ENCODE data around the gene HERC2. TPM values are rescaled to one million over a fixed set of nuclear protein-coding genes. Genes with fewer than 3 reads are reported as not detected.
"Not testable (repeated sequence)": the region's sequence is repeated elsewhere in the genome, so short reads cannot be mapped to it uniquely, and the experiment has no call there.

The HERC2 gene
- total and polyA plus RNA-seq, 2 of the 8 experiments (the other 6 are each of a cell fraction or from before 2014, with no cell fraction given), result 83.0 to 88.7 TPM

DNA sequence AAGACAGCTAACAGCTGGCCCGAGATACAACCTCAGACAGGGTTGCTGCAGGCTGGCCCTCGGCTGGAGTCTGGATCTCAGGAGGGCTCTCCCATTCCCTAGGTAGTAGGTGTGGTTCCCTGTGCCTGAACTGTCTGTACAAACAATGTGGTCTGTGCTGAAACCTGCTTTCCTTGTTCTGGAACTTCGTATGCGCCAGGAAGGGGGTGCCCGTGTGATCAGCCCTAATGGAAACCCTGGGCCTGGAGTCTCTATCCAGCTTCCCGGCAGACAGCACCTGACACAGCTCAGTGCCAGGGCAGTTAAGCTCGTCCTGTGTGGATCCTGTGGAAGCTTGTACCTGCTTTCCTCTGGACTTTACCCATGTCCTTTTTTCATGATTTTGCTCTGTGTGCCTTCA lies 99.4 kb downstream of the HERC2 start:
- H3K4me3 ChIP-seq (ENCODE audit: extremely low read depth in 1 of 4, insufficient read depth in 2 of 4, low read depth in 3 of 4, low read length in 4 of 4); H3K4me1 ChIP-seq (replicated peaks in 1 of 4; ENCODE audit: control insufficient read depth in 3 of 4, insufficient read depth in 4 of 4, low read length in 3 of 4); H2BK12ac ChIP-seq (ENCODE audit: low read depth, low read length); H3K56ac ChIP-seq (replicated peaks; ENCODE audit: insufficient read length, low read depth, low read length); H3K4ac ChIP-seq (replicated peaks; ENCODE audit: insufficient read length, low read depth, low read length); H3K79me2 ChIP-seq (ENCODE audit: control insufficient read depth in 1 of 2, insufficient read depth in 2 of 2, low read length in 2 of 2); H2BK15ac ChIP-seq (ENCODE audit: low read length); FAIRE-seq; H3K9ac ChIP-seq (replicated peaks in 1 of 4; ENCODE audit: extremely low read depth in 1 of 4, low read depth in 3 of 4, low read length in 3 of 4); H4K91ac ChIP-seq (replicated peaks; ENCODE audit: insufficient read length, low read length); H2BK20ac ChIP-seq (ENCODE audit: low read length); H2AK5ac ChIP-seq (ENCODE audit: low read depth, low read length); H3K4me2 ChIP-seq (ENCODE audit: insufficient read depth in 1 of 2, low read depth in 2 of 2, low read length in 2 of 2); H3K23me2 ChIP-seq (ENCODE audit: low read depth, low read length); DNase-seq (ENCODE audit: low read depth in 1 of 2, low spot score in 2 of 2); H3K27me3 ChIP-seq (replicated peaks in 1 of 4; ENCODE audit: control insufficient read depth in 3 of 4, extremely low read depth in 1 of 4, insufficient read depth in 3 of 4, low read length in 3 of 4); H4K5ac ChIP-seq (ENCODE audit: insufficient read length, low read depth, low read length); CTCF ChIA-PET (ENCODE audit: partially characterized antibody); POLR2A ChIA-PET (ENCODE audit: partially characterized antibody); H3K18ac ChIP-seq (ENCODE audit: extremely low read depth, low read length); H4K8ac ChIP-seq (ENCODE audit: extremely low read depth, insufficient read depth, low read length); H2BK5ac ChIP-seq (ENCODE audit: low read depth, low read length); H3K23ac ChIP-seq (ENCODE audit: insufficient read length); H3K9me3 ChIP-seq (ENCODE audit: insufficient read depth in 2 of 2, low read depth in 1 of 2, low read length in 1 of 2); H3K79me1 ChIP-seq (ENCODE audit: low read depth, low read length); H3K14ac ChIP-seq (ENCODE audit: insufficient read length); H3K27ac ChIP-seq (ENCODE audit: low read depth, low read length); H4K20me1 ChIP-seq (replicated peaks in 1 of 2; ENCODE audit: control insufficient read depth in 1 of 2, insufficient read depth in 2 of 2, low read length in 2 of 2); H2AFZ ChIP-seq (ENCODE audit: low read length); H2BK120ac ChIP-seq (replicated peaks; ENCODE audit: low read depth, low read length): not testable (repeated sequence)
- peaks cover 7 to 30% (median 14%) of the 10 kb centered on the region in 4 experiments for H3K36me3 ChIP-seq (ENCODE audit: control insufficient read depth in 2 of 4, insufficient read depth in 4 of 4, low read length in 3 of 4)
- 89% methylated on average over 7 of the region's 7 CpGs; no CpG with 5 or more reads in 1 of the 2 experiments for WGBS, 2 experiments (ENCODE audit: extremely low coverage in 1 of 2, insufficient coverage in 1 of 2, insufficient read length in 1 of 2, insufficient replicate concordance in 2 of 2, low coverage in 1 of 2, low lambda C conversion rate in 2 of 2, missing lambda C conversion rate in 1 of 2)

DNA sequence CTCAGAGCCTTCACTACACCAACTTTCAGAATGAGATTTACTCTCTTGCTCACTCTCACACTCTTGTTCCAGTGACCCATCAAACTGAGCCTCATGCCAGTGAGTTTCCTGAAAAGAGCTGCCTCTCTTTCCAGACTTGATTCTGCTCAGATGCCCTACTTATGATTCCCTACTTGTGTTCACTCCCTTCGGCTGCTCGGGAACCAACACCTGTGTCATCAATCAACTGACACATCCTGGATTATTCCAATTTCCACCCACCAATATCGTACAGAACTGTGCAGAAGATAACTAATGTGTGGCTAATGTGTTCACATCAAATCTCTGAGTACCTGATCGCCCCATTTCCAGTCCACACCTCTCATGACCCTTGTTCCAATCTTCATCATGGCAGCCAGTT lies 100.3 kb downstream of the HERC2 start:
- H2BK120ac ChIP-seq (replicated peaks; ENCODE audit: low read depth, low read length); H2BK20ac ChIP-seq (ENCODE audit: low read length); H3K27ac ChIP-seq (ENCODE audit: low read depth, low read length); H3K4me2 ChIP-seq (ENCODE audit: insufficient read depth in 1 of 2, low read depth in 2 of 2, low read length in 2 of 2); H3K4me1 ChIP-seq (replicated peaks in 1 of 4; ENCODE audit: control insufficient read depth in 3 of 4, insufficient read depth in 4 of 4, low read length in 3 of 4); DNase-seq (ENCODE audit: low read depth in 1 of 2, low spot score in 2 of 2); H3K14ac ChIP-seq (ENCODE audit: insufficient read length); H3K79me1 ChIP-seq (ENCODE audit: low read depth, low read length); H3K4me3 ChIP-seq (ENCODE audit: extremely low read depth in 1 of 4, insufficient read depth in 2 of 4, low read depth in 3 of 4, low read length in 4 of 4); H2AK5ac ChIP-seq (ENCODE audit: low read depth, low read length); FAIRE-seq; H3K27me3 ChIP-seq (replicated peaks in 1 of 4; ENCODE audit: control insufficient read depth in 3 of 4, extremely low read depth in 1 of 4, insufficient read depth in 3 of 4, low read length in 3 of 4); H3K18ac ChIP-seq (ENCODE audit: extremely low read depth, low read length); H2BK5ac ChIP-seq (ENCODE audit: low read depth, low read length); H4K91ac ChIP-seq (replicated peaks; ENCODE audit: insufficient read length, low read length); H2BK15ac ChIP-seq (ENCODE audit: low read length); H2BK12ac ChIP-seq (ENCODE audit: low read depth, low read length); POLR2A ChIA-PET (ENCODE audit: partially characterized antibody); H2AFZ ChIP-seq (ENCODE audit: low read length); H3K56ac ChIP-seq (replicated peaks; ENCODE audit: insufficient read length, low read depth, low read length); CTCF ChIA-PET (ENCODE audit: partially characterized antibody); H3K79me2 ChIP-seq (ENCODE audit: control insufficient read depth in 1 of 2, insufficient read depth in 2 of 2, low read length in 2 of 2); H3K9me3 ChIP-seq (ENCODE audit: insufficient read depth in 2 of 2, low read depth in 1 of 2, low read length in 1 of 2); H4K5ac ChIP-seq (ENCODE audit: insufficient read length, low read depth, low read length); H4K20me1 ChIP-seq (replicated peaks in 1 of 2; ENCODE audit: control insufficient read depth in 1 of 2, insufficient read depth in 2 of 2, low read length in 2 of 2); H3K4ac ChIP-seq (replicated peaks; ENCODE audit: insufficient read length, low read depth, low read length); H4K8ac ChIP-seq (ENCODE audit: extremely low read depth, insufficient read depth, low read length); H3K23me2 ChIP-seq (ENCODE audit: low read depth, low read length); H3K23ac ChIP-seq (ENCODE audit: insufficient read length); H3K9ac ChIP-seq (replicated peaks in 1 of 4; ENCODE audit: extremely low read depth in 1 of 4, low read depth in 3 of 4, low read length in 3 of 4): not testable (repeated sequence)
- H3K36me3 ChIP-seq (ENCODE audit: control insufficient read depth in 2 of 4, insufficient read depth in 4 of 4, low read length in 3 of 4), result peaks cover 7 to 28% (median 13%) of the 10 kb centered on the region in 4 experiments
- WGBS, 2 experiments (ENCODE audit: extremely low coverage in 1 of 2, insufficient coverage in 1 of 2, insufficient read length in 1 of 2, insufficient replicate concordance in 2 of 2, low coverage in 1 of 2, low lambda C conversion rate in 2 of 2, missing lambda C conversion rate in 1 of 2), result 91% methylated on average over 4 of the region's 4 CpGs; no CpG with 5 or more reads in 1 of the 2 experiments
